ENCODE measurements around the gene KATNB1.
A peak's percentile ranks its signal among the peaks of the same experiment; 100 is the strongest.

DNA sequence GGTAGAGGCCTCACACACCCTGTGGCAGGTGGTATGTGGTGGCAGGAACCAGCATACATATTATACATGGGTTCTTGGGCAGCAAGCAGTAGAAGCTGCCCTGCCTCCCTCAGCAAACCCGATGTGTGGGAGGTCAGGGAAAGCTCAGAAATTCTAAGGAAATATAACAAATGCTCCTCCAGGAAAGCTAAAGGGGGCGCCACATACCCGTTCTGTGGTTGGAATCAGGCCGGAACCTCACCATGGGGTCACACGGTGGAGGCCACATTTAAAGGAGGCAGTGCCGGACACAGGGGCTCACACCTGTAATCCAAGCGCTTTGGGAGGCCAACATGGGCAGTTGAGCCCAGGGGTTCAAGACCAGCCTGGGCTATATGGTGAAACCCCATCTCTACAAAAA is 12.4 kb upstream of the KATNB1 start:
- TF ChIP-seq, protein P1, sequence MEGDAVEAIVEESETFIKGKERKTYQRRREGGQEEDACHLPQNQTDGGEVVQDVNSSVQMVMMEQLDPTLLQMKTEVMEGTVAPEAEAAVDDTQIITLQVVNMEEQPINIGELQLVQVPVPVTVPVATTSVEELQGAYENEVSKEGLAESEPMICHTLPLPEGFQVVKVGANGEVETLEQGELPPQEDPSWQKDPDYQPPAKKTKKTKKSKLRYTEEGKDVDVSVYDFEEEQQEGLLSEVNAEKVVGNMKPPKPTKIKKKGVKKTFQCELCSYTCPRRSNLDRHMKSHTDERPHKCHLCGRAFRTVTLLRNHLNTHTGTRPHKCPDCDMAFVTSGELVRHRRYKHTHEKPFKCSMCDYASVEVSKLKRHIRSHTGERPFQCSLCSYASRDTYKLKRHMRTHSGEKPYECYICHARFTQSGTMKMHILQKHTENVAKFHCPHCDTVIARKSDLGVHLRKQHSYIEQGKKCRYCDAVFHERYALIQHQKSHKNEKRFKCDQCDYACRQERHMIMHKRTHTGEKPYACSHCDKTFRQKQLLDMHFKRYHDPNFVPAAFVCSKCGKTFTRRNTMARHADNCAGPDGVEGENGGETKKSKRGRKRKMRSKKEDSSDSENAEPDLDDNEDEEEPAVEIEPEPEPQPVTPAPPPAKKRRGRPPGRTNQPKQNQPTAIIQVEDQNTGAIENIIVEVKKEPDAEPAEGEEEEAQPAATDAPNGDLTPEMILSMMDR (IDR thresholded peaks at IDR 0.05): peak in 3 of 4 donors; percentile 17 to 37 (median 19)
- no peak for TF ChIP-seq POLR2A (IDR thresholded peaks at IDR 0.05)

Data from right lobe of liver (tissue), 4 donors.